ENCODE measurements around the gene WFS1.

The WFS1 gene

GRCh38 chr4:6342530-6343293 is 73.1 kb downstream of the WFS1 start:
- DNase-seq: no peak

GRCh38 chr4:6343939-6344408 is 74.3 kb downstream of the WFS1 start:
- no peak for DNase-seq

- DNase-seq: no peak
Observed at GRCh38 chr4:6345096-6345830, 75.6 kb downstream of the WFS1 start.

- no peak for DNase-seq
Observed at GRCh38 chr4:6345866-6346265, 76.2 kb downstream of the WFS1 start.

- no peak for DNase-seq
Observed at GRCh38 chr4:6346373-6347110, 76.9 kb downstream of the WFS1 start.

- no peak for DNase-seq
Observed at GRCh38 chr4:6347511-6348045, 77.9 kb downstream of the WFS1 start.

GRCh38 chr4:6348408-6348807 is 78.8 kb downstream of the WFS1 start:
- DNase-seq: no peak

- no peak for DNase-seq
Observed at GRCh38 chr4:6349896-6350603, 80.4 kb downstream of the WFS1 start.

GRCh38 chr4:6350646-6351045 is 81.0 kb downstream of the WFS1 start:
- no peak for DNase-seq

GRCh38 chr4:6351246-6352000 is 81.8 kb downstream of the WFS1 start:
- DNase-seq: no peak

- no peak for DNase-seq
Observed at GRCh38 chr4:6352031-6352692, 82.5 kb downstream of the WFS1 start.

Data from stimulated activated CD4-positive, alpha-beta T cell treated with anti-CD3 and anti-CD28 coated beads, Interleukin-2, amount 100 ng/mL, for 24 hours (primary cell).